ENCODE data around the gene FURIN. TPM values are rescaled to one million over a fixed set of nuclear protein-coding genes. Genes with fewer than 3 reads are reported as not detected.
"Not testable (repeated sequence)": the region's sequence is repeated elsewhere in the genome, so short reads cannot be mapped to it uniquely, and the experiment has no call there.

The FURIN gene
- total RNA-seq, 1 donor from 2014 or later: 42.7 TPM

GRCh38 chr15:90845201-90845949 is 23.0 kb upstream of the FURIN start:
- Histone ChIP-seq H3K4me1 (no peaks in the 10 kb centered on the region), H3K4me3 (no peak overlapping the region), H3K27ac (replicated peaks) (no peak overlapping the region), H3K9me3 (replicated peaks) (no peaks in the 10 kb centered on the region), H3K27me3 (ENCODE audit: low read depth) (no peaks in the 10 kb centered on the region), H3K36me3 (no peaks in the 10 kb centered on the region)
- TF ChIP-seq CTCF (IDR thresholded peaks at IDR 0.05; ENCODE audit: borderline replicate concordance): no peak
- DNase-seq: no peak
- intact Hi-C loops (cut with micrococcal nuclease): no loop called here

GRCh38 chr15:90849424-90849823 is 19.0 kb upstream of the FURIN start:
- H3K27ac ChIP-seq (replicated peaks); DNase-seq; intact Hi-C loops (cut with micrococcal nuclease); H3K4me1 ChIP-seq; H3K27me3 ChIP-seq (ENCODE audit: low read depth); H3K4me3 ChIP-seq; H3K9me3 ChIP-seq (replicated peaks); H3K36me3 ChIP-seq: not testable (repeated sequence)

- Histone ChIP-seq H3K4me1 (no peaks in the 10 kb centered on the region), H3K27me3 (ENCODE audit: low read depth) (no peaks in the 10 kb centered on the region), H3K27ac (replicated peaks) (no peak overlapping the region), H3K36me3 (no peaks in the 10 kb centered on the region), H3K9me3 (replicated peaks) (no peaks in the 10 kb centered on the region), H3K4me3 (no peak overlapping the region)
- no peak for DNase-seq
- TF ChIP-seq CTCF (IDR thresholded peaks at IDR 0.05; ENCODE audit: borderline replicate concordance): no peak
- intact Hi-C loops (cut with micrococcal nuclease): no loop called here
These were observed 17.3 kb upstream of the FURIN start for GRCh38 chr15:90851114-90851513.

GRCh38 chr15:90851940-90852339 is 16.4 kb upstream of the FURIN start:
- no peak overlapping the region for H3K4me3 ChIP-seq
- H3K27me3 ChIP-seq (ENCODE audit: low read depth): no peaks in the 10 kb centered on the region
- no peaks in the 10 kb centered on the region for H3K4me1 ChIP-seq
- no peak for DNase-seq
- no peaks in the 10 kb centered on the region for H3K9me3 ChIP-seq (replicated peaks)
- no peaks in the 10 kb centered on the region for H3K36me3 ChIP-seq
- intact Hi-C loops (cut with micrococcal nuclease): no loop called here
- no peak for TF ChIP-seq CTCF (IDR thresholded peaks at IDR 0.05; ENCODE audit: borderline replicate concordance)
- H3K27ac ChIP-seq (replicated peaks): no peak overlapping the region

GRCh38 chr15:90855139-90855538 is 13.2 kb upstream of the FURIN start:
- Histone ChIP-seq H3K4me3 (no peak overlapping the region), H3K4me1 (peaks cover 8% of the 10 kb centered on the region), H3K27ac (replicated peaks) (no peak overlapping the region), H3K36me3 (no peaks in the 10 kb centered on the region), H3K9me3 (replicated peaks) (no peaks in the 10 kb centered on the region), H3K27me3 (ENCODE audit: low read depth) (no peaks in the 10 kb centered on the region)
- intact Hi-C loops (cut with micrococcal nuclease): no loop called here
- no peak for DNase-seq
- TF ChIP-seq CTCF (IDR thresholded peaks at IDR 0.05; ENCODE audit: borderline replicate concordance): no peak

GRCh38 chr15:90857337-90857736 is 11.1 kb upstream of the FURIN start:
- DNase-seq: no peak
- Histone ChIP-seq H3K4me1 (peaks cover 8% of the 10 kb centered on the region), H3K9me3 (replicated peaks) (no peaks in the 10 kb centered on the region), H3K4me3 (no peak overlapping the region), H3K27ac (replicated peaks) (no peak overlapping the region), H3K27me3 (ENCODE audit: low read depth) (no peaks in the 10 kb centered on the region), H3K36me3 (no peaks in the 10 kb centered on the region)
- TF ChIP-seq CTCF (IDR thresholded peaks at IDR 0.05; ENCODE audit: borderline replicate concordance): no peak
- intact Hi-C loops (cut with micrococcal nuclease): no loop called here

Measured in left ventricle myocardium inferior (tissue), 1 donor.